GM12873 (cell line): ENCODE results near the gene MGA.

Experiments used
- TF ChIP-seq, protein P1 (sequence below): IDR thresholded peaks from 2 replicates; pipeline ENCODE4 v1.5.1; 2012; ENCODE audit warnings: low read depth, mild to moderate bottlenecking, moderate library complexity, low read length, control low read depth; ENCODE audit not compliant: insufficient read depth; ENCODE audit errors: missing control alignments

MGA gene

DNA sequence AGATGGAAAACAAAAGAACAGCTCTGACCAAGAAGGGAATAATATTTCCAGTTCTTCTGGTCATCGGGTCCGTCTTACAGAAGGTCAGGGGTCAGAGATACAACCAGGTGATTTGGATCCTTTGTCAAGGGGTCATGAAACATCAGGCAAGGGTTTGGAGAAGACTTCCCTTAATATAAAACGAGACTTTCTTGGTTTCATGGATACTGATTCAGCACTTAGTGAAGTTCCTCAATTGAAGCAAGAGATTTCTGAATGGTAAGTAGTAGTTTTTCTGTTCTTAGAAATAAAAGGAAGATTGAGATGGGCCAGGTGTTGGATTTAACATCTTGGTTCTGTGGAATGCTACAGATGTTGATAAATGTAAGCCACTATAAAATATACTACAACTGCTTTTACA lies 9.5 kb downstream of the MGA start:
- TF ChIP-seq, protein P1, sequence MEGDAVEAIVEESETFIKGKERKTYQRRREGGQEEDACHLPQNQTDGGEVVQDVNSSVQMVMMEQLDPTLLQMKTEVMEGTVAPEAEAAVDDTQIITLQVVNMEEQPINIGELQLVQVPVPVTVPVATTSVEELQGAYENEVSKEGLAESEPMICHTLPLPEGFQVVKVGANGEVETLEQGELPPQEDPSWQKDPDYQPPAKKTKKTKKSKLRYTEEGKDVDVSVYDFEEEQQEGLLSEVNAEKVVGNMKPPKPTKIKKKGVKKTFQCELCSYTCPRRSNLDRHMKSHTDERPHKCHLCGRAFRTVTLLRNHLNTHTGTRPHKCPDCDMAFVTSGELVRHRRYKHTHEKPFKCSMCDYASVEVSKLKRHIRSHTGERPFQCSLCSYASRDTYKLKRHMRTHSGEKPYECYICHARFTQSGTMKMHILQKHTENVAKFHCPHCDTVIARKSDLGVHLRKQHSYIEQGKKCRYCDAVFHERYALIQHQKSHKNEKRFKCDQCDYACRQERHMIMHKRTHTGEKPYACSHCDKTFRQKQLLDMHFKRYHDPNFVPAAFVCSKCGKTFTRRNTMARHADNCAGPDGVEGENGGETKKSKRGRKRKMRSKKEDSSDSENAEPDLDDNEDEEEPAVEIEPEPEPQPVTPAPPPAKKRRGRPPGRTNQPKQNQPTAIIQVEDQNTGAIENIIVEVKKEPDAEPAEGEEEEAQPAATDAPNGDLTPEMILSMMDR = no peak

DNA sequence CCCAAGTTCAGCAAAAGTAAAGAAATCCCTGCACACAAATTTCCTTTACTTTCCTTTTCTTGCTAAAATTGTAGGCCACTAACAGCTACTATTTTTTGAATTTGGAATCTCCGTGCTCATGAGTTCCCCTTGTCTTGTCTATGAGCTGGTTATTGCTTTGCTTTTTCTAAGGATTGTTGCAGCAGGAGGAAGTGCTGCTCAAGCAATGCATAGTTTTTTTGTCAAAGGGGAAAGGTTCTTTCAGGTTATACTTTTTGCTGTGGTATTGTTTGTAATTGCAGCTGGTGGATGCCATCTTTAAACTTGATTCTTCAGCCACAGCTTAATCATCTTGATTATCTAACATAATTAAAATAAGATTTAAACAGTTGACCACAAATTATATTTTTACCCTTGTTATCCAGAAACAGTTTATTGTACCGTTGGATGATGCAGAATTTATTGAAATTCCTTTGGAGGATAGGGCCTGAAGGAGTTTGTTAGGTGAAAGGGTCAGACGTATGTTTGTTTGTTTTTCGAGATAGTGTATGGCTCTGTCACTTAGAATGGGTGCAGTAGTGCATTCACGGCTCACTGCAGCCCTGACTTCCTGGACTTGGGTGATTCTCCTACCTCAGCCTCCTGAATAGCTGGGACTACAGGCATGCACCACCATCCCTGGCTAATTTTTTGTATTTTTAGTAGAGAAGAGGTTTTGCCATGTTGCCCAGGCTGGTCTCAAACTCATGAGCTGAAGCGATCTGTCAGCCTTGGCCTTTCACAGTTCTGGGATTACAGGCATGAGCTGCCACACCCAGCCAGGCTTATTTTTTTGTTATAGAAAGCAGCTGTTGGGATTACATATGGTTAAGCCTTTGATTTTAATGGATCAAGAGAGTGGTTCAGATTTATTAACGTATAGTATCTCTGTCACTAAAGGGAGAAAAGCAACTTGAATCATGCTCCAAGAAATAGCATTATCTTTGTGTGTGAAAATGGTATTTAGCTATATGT lies 11.7 kb downstream of the MGA start:
- TF ChIP-seq, protein P1 = no peak

DNA sequence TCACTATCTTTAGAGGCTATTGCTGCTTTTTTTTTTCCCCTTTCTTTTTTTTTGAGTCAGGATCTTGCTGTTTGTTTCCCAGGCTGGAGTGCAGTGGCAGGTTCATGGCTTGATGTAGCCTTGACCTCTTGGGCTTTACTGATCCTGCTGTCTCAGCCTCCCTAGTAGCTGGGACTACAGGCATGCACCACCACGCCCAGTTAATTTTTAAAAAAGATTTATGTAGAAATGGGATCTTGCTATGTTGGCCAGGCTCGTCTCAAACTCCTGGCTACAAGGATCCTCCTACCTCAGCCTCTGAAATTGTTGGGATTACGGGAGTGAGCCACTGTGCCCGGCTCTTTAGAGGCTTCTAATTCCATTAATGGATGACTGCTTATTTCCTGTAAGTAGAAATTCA lies 15.1 kb downstream of the MGA start:
- TF ChIP-seq, protein P1 = no peak

DNA sequence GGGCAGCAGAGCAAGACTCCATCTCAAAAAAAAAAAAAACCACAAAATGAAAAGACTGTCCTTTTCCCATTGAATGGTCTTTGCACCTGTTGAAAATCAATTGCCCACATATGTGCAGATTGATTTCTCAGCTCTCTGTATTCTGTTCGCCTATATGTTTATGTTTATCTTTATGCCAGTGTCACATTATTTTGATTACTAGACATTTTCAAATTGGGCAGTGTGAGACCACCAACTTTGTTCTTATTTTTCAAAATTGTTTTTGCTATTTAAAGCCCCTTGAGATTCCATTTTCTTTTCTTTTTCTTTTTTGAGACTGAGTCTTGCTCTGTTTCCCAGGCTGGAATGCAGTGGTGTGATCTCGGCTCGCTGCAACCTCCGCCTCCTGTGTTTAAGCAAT lies 18.5 kb downstream of the MGA start:
- TF ChIP-seq, protein P1 = no peak

DNA sequence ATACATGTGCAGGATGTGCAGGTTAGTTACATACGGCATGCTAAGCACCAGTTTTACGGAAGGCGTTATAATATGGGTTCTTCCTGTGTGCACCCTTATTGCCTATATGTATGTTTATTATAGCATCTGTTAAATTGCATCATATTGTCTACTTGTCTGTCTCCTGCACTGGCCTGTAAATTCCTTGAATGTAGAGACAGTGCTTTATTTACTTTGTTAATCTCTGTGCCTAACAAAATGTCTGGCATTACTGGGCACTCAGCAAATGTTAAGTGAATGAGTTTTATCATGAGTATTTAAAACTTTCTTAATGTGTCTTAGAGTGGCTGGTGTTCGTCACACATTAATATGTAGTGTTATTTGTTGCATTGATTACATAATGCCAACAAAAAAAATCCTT lies 23.8 kb downstream of the MGA start:
- TF ChIP-seq, protein P1 = no peak

DNA sequence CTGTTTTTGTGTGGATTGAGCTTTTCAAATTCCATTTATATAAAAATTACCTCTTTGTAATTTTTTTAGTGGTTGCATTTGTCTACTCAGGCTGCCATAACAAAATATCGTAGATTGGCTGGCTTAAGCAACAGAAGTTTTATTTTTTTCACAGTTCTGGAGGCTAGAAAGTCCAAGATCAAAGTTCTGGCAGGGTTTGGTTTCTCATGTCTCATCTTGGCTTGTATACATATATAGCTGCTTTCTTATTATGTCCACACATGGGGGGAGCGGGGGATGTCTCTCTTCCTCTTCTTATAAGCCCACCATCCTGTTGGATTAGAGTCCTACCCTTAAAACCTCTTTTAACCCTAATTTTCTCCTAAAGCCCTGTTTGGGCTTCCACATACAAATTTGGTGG lies 28.5 kb downstream of the MGA start:
- TF ChIP-seq, protein P1 = no peak

DNA sequence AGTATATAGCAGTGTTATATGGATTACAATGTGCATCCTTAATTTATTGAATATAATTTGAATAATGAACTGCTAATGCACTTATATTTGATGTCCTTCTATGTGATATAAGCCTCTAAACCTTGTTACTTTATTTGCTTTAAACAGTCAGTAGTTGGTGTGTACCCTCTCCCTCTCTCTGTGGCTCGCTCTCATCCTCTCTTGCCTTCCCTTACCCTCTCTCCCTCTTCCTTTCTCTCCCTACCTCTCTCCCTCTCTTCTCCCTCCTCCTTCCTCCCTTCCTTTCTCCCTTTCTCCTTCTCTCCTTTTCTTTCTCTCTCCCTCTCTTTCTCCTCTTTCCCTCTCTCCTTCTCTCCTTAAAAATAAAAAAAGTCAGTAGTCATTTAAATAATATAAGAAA lies 28.9 kb downstream of the MGA start:
- TF ChIP-seq, protein P1 = no peak
